Suprapubic skin (tissue), 4 donors: ENCODE results near the gene RCAN3. TPM values are rescaled to one million over a fixed set of nuclear protein-coding genes. Genes with fewer than 3 reads are reported as not detected.
"Not testable (repeated sequence)": the region's sequence is repeated elsewhere in the genome, so short reads cannot be mapped to it uniquely, and the experiment has no call there.

Experiments
- DNase-seq, 2 donors: peaks; one replicate each; pipeline ENCODE4 v3.0.0-alpha.2; 2019; ENCODE audit warnings: low spot score in 2 of 2
- H3K27ac ChIP-seq: fragments of 200-600 bp; sonication (generic); one replicate; pipeline ENCODE4 v1.5.1; 2019
- H3K27me3 ChIP-seq: fragments of 200-600 bp; sonication (generic); one replicate; pipeline ENCODE4 v1.5.1; 2019
- H3K36me3 ChIP-seq: fragments of 200-600 bp; sonication (generic); one replicate; pipeline ENCODE4 v1.5.1; 2019
- H3K4me1 ChIP-seq: fragments of 200-600 bp; sonication (generic); one replicate; pipeline ENCODE4 v1.5.1; 2019
- H3K4me3 ChIP-seq: fragments of 200-600 bp; sonication (generic); one replicate; pipeline ENCODE4 v1.5.1; 2019; ENCODE audit warnings: mild to moderate bottlenecking
- H3K9me3 ChIP-seq: fragments of 200-600 bp; sonication (generic); one replicate; pipeline ENCODE4 v1.5.1; 2019
- EP300 ChIP-seq: sonication (generic); formaldehyde crosslinking; IDR thresholded peaks from one replicate; pipeline ENCODE4 v1.6.1; 2017; ENCODE audit warnings: antibody characterized with exemption
- POLR2A ChIP-seq, 2 donors: fragments of 450-650 bp; IDR thresholded peaks; one replicate each; pipeline ENCODE4 v1.6.1; 2017; ENCODE audit warnings: antibody characterized with exemption in 2 of 2, mild to moderate bottlenecking in 2 of 2, moderate library complexity in 2 of 2
- POLR2AphosphoS5 ChIP-seq, 3 donors: sonication (generic); formaldehyde crosslinking; IDR thresholded peaks; one replicate each; pipeline ENCODE4 v1.6.1; 2017; ENCODE audit warnings: antibody characterized with exemption in 3 of 3
- WGBS: methylation state at CpG from one replicate; pipeline ENCODE4 v1.1.5; 2018; 5-methylcytosine and 5-hydroxymethylcytosine counted together
- total RNA-seq, 4 donors: library from RNA; depleted of rRNA; stranded (reverse); fragments of >200 nt; gene quantifications; one replicate each; pipeline ENCODE4 v1.1.0, GENCODE V29; 2016
- TF ChIP-seq, protein P1 (sequence below), 2 donors: fragments of 200-600 bp in 1 of 2; fragments of 450-650 bp in 1 of 2; sonication (generic) in 1 of 2; IDR thresholded peaks; one replicate each; pipeline ENCODE4 v1.5.1; 2016 to 2019; ENCODE audit warnings: antibody characterized with exemption in 2 of 2, mild to moderate bottlenecking in 1 of 2, moderate library complexity in 1 of 2

RCAN3 gene
- total RNA-seq, 4 donors from 2014 or later = 27.0 to 29.8 (median 27.5) TPM

DNA sequence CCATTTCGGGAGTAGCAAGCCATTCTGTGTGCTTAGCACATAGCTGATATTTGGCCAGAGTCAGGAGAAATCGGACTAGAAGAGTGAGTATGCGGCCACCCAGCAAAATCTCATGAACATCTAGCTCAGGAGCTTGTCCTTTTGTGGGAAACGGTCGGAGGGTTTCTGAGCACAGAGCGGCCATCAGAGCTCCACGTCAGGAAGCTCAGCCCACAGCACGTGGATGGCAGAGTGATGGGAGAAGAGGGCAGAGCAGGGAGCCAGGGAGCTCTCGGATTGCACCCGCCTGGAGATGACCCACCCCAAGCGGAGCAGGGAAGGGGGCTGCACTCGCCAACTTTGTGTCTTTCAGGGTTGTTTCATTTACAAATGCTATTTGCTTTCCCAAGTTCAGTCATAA, 13.9 kb downstream of the RCAN3 start:
- no peaks in the 10 kb centered on the region for H3K4me1 ChIP-seq
- H3K4me3 ChIP-seq = no peak overlapping the region
- H3K36me3 ChIP-seq = no peaks in the 10 kb centered on the region
- no peak for TF ChIP-seq POLR2A (IDR thresholded peaks at IDR 0.05)
- TF ChIP-seq, protein P1, sequence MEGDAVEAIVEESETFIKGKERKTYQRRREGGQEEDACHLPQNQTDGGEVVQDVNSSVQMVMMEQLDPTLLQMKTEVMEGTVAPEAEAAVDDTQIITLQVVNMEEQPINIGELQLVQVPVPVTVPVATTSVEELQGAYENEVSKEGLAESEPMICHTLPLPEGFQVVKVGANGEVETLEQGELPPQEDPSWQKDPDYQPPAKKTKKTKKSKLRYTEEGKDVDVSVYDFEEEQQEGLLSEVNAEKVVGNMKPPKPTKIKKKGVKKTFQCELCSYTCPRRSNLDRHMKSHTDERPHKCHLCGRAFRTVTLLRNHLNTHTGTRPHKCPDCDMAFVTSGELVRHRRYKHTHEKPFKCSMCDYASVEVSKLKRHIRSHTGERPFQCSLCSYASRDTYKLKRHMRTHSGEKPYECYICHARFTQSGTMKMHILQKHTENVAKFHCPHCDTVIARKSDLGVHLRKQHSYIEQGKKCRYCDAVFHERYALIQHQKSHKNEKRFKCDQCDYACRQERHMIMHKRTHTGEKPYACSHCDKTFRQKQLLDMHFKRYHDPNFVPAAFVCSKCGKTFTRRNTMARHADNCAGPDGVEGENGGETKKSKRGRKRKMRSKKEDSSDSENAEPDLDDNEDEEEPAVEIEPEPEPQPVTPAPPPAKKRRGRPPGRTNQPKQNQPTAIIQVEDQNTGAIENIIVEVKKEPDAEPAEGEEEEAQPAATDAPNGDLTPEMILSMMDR (IDR thresholded peaks at IDR 0.05) = no peak
- 84% methylated on average over 12 of the region's 12 CpGs for WGBS
- no peaks in the 10 kb centered on the region for H3K27me3 ChIP-seq
- no peak overlapping the region for H3K27ac ChIP-seq
- no peaks in the 10 kb centered on the region for H3K9me3 ChIP-seq
- DNase-seq = no peak

DNA sequence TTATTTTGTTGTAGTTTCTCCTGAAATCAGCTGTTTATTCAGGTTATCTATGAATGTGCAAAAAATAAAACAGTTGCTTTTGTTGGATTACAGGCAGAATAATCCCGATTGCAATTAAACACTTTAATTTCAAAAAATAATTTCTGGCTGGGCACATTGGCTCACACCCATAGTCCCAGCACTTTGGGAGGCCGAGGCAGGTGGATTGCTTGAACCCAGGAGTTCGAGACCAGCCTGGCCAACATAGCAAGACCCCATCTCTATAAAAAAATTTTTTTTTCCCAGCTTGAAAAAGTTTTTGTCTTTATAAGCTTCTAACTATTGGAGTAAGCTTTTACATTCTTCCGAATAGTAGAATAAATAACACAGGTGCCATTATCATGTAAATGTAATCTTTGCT, 15.3 kb downstream of the RCAN3 start:
- no peak for DNase-seq
- no peaks in the 10 kb centered on the region for H3K9me3 ChIP-seq
- H3K4me1 ChIP-seq = no peaks in the 10 kb centered on the region
- H3K27me3 ChIP-seq = no peaks in the 10 kb centered on the region
- no peak overlapping the region for H3K4me3 ChIP-seq
- H3K27ac ChIP-seq = no peak overlapping the region
- 85% methylated on average over 4 of the region's 4 CpGs for WGBS
- H3K36me3 ChIP-seq = no peaks in the 10 kb centered on the region
- TF ChIP-seq, protein P1 (IDR thresholded peaks at IDR 0.05) = no peak
- TF ChIP-seq POLR2AphosphoS5 (IDR thresholded peaks at IDR 0.05) = no peak
- no peak for TF ChIP-seq POLR2A (IDR thresholded peaks at IDR 0.05)
- no peak for TF ChIP-seq EP300

DNA sequence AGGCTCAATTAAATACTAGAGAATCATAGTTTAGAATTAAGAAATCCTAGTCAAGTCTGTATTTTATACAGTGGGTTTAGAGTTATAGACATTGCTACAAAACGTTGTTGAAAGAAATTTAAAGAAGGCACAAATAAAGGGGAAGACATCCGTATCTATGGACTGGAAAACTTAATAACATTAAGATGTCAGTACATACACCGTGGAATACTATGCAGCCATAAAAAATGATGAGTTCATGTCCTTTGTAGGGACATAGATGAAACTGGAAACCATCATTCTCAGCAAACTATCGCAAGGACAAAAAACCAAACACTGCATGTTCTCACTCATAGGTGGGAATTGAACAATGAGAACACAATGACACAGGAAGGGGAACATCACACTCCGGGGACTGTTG, 17.6 kb downstream of the RCAN3 start:
- DNase-seq, H3K9me3 ChIP-seq, H3K27ac ChIP-seq, H3K36me3 ChIP-seq, H3K4me1 ChIP-seq, H3K4me3 ChIP-seq, H3K27me3 ChIP-seq: not testable (repeated sequence)
- 95% methylated on average over 5 of the region's 5 CpGs for WGBS

DNA sequence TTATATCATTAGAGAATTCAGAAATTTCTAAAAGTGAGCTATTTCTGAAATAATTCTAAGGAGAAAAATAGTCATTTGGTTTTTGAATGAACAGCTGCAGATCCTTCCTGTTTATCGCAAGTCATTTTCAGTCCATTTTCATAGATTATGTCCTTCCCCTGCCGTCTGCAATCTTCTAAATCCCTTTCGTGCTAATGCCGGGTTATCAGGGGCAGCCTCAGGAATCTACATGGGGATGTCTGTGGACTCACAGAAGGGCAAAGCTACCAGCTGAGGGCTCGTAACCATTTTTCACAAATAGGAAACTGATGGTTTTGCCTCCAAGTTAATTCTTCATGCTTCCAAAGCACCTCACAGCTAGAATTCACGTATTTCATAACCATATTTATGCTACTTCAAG, 23.0 kb downstream of the RCAN3 start:
- no peak overlapping the region for H3K4me3 ChIP-seq
- no peaks in the 10 kb centered on the region for H3K27me3 ChIP-seq
- no peaks in the 10 kb centered on the region for H3K9me3 ChIP-seq
- H3K4me1 ChIP-seq = no peaks in the 10 kb centered on the region
- no peaks in the 10 kb centered on the region for H3K36me3 ChIP-seq
- no peak overlapping the region for H3K27ac ChIP-seq
- TF ChIP-seq, protein P1 (IDR thresholded peaks at IDR 0.05) = no peak
- TF ChIP-seq EP300 (no peak), POLR2AphosphoS5 (IDR thresholded peaks at IDR 0.05) (no peak), POLR2A (IDR thresholded peaks at IDR 0.05) (no peak)
- 92% methylated on average over 6 of the region's 6 CpGs for WGBS
- no peak for DNase-seq

DNA sequence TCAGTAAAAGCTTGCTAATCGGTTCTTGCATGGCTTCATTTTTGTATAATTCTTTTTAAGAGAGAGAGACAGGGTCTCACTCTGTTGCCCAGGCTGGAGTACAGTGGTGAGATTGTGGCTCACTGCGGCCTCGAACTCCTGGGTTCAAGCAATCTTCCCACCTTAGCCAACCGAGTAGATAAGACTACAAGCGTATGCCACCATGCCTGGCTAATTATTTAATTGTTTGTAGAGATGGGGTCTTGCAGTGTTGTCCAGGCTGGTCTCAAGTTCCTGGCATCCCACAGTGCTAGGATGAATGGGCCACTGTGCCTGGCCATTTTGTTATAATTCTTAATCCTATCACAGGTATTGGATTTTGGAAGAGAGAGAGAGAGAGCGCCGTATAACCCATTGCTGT, 23.4 kb downstream of the RCAN3 start:
- H3K4me3 ChIP-seq = no peak overlapping the region
- H3K4me1 ChIP-seq = no peaks in the 10 kb centered on the region
- TF ChIP-seq POLR2AphosphoS5 (IDR thresholded peaks at IDR 0.05) (no peak), EP300 (no peak), POLR2A (IDR thresholded peaks at IDR 0.05) (no peak)
- TF ChIP-seq, protein P1 (IDR thresholded peaks at IDR 0.05) = no peak
- no peaks in the 10 kb centered on the region for H3K36me3 ChIP-seq
- no peaks in the 10 kb centered on the region for H3K9me3 ChIP-seq
- WGBS = 85% methylated on average over 7 of the region's 7 CpGs
- H3K27ac ChIP-seq = no peak overlapping the region
- DNase-seq = no peak
- H3K27me3 ChIP-seq = no peaks in the 10 kb centered on the region

DNA sequence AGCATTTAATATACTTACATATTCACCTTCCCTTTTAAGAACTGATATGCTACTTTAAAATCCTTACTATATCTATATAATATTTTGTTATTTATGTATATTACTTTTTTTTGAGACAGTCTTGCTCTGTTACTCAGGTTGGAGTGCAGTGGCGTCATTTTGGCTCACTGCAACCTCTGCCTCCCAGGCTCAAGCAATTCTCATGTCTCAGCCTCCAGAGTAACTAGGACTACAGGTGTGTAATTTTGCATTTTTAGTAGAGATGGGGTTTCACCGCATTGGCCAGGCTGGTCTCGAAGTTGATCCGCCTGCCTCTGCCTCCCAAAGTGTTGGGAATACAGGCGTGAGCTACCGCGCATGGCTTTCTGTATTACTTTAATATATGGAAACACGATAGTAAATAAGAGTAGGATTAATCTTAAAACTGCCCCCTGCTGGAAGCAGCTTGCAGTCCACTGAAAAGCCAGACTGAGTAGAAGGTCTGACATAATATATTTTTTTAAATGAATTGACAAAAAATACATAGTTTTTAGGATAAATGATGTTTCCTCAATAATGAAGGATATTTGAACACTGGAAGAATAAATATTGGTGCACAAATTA, 24.4 kb downstream of the RCAN3 start:
- DNase-seq = no peak
- WGBS = 89% methylated on average over 8 of the region's 8 CpGs
- no peaks in the 10 kb centered on the region for H3K9me3 ChIP-seq

More for the DNA sequence above, 24.4 kb downstream of the RCAN3 start:
- Histone ChIP-seq H3K4me3 (no peak overlapping the region), H3K27me3 (no peaks in the 10 kb centered on the region), H3K4me1 (no peaks in the 10 kb centered on the region), H3K27ac (no peak overlapping the region), H3K36me3 (peaks cover 8% of the 10 kb centered on the region)
- TF ChIP-seq POLR2A (IDR thresholded peaks at IDR 0.05) = no peak
- TF ChIP-seq, protein P1 (IDR thresholded peaks at IDR 0.05) = peak; percentile 25 to 38
